Keratinocyte (primary cell): ENCODE data around the gene DNAJC12. TPM values are rescaled to one million over a fixed set of nuclear protein-coding genes. Genes with fewer than 3 reads are reported as not detected.

Experiments used
- DNase-seq: peaks from one replicate; pipeline ENCODE4 v3.0.0-alpha.2; 2011; ENCODE audit warnings: low read depth, missing footprints, low spot score
- FAIRE-seq: peaks from 2 replicates; lab custom pipeline; 2011; peaks lifted over from hg19 to GRCh38; lab: Jason Lieb, UNC
- H2AFZ ChIP-seq: 2 replicates; pipeline ENCODE4 v1.6.0; 2012; ENCODE audit warnings: low read length, control low read depth, inconsistent platforms; ENCODE audit not compliant: control insufficient read depth
- H3K27ac ChIP-seq: 2 replicates; pipeline ENCODE4 v1.5.1; 2011; ENCODE audit warnings: low read length; ENCODE audit not compliant: control insufficient read depth, insufficient read depth
- H3K27me3 ChIP-seq: 3 replicates; pipeline ENCODE4 v1.6.0; 2011; ENCODE audit warnings: low read length; ENCODE audit not compliant: control insufficient read depth, insufficient read depth; ENCODE audit errors: extremely low read depth
- H3K36me3 ChIP-seq, 2 experiments: 2 replicates in 1 of 2; 3 replicates in 1 of 2; pipeline ENCODE4 v1.5.1; 2011; ENCODE audit warnings: low read length in 2 of 2, mild to moderate bottlenecking in 1 of 2; ENCODE audit not compliant: control insufficient read depth in 2 of 2, insufficient read depth in 2 of 2; ENCODE audit errors: extremely low read depth in 1 of 2
- H3K4me1 ChIP-seq: 3 replicates; pipeline ENCODE4 v1.5.1; 2011; ENCODE audit warnings: low read length; ENCODE audit not compliant: control insufficient read depth, insufficient read depth; ENCODE audit errors: extremely low read depth
- H3K4me2 ChIP-seq: 3 replicates; pipeline ENCODE4 v1.6.0; 2011; ENCODE audit warnings: low read depth, low read length; ENCODE audit not compliant: control insufficient read depth, insufficient read depth; ENCODE audit errors: extremely low read depth
- H3K4me3 ChIP-seq, 3 experiments: fragments of 200-600 bp in 1 of 3; sonication (generic) in 1 of 3; 2 replicates in 2 of 3; 3 replicates in 1 of 3; pipeline ENCODE4 v1.5.1; 2011 to 2016; ENCODE audit warnings: low read length in 3 of 3, mild to moderate bottlenecking in 3 of 3, control low read depth in 2 of 3, inconsistent platforms in 1 of 3, low read depth in 1 of 3, mixed read lengths in 1 of 3, mixed run types in 1 of 3, moderate library complexity in 1 of 3; ENCODE audit not compliant: control insufficient read depth in 2 of 3, insufficient read depth in 2 of 3; ENCODE audit errors: extremely low read depth in 1 of 3
- H3K79me2 ChIP-seq: 2 replicates; pipeline ENCODE4 v1.6.0; 2012; ENCODE audit warnings: low read length; ENCODE audit not compliant: control insufficient read depth, insufficient read depth
- H3K9ac ChIP-seq: 3 replicates; pipeline ENCODE4 v1.6.0; 2011; ENCODE audit warnings: low read length; ENCODE audit not compliant: control insufficient read depth, insufficient read depth; ENCODE audit errors: extremely low read depth
- H3K9me1 ChIP-seq: 3 replicates; pipeline ENCODE4 v1.6.0; 2011; ENCODE audit warnings: low read length; ENCODE audit not compliant: control insufficient read depth, insufficient read depth; ENCODE audit errors: extremely low read depth
- H3K9me3 ChIP-seq: 2 replicates; pipeline ENCODE4 v1.5.1; 2012; ENCODE audit warnings: low read depth, low read length; ENCODE audit not compliant: control insufficient read depth
- H4K20me1 ChIP-seq: 3 replicates; pipeline ENCODE4 v1.6.0; 2011; ENCODE audit warnings: low read length; ENCODE audit not compliant: control insufficient read depth, insufficient read depth; ENCODE audit errors: extremely low read depth
- CTCF ChIP-seq, 3 experiments: IDR thresholded peaks in 1 of 3; conservative IDR thresholded peaks in 1 of 3; optimal IDR thresholded peaks in 1 of 3; 2 replicates in 2 of 3; 3 replicates in 1 of 3; pipeline versions ENCODE3 to v1.5.1; 2011; ENCODE audit warnings: low read length in 3 of 3, mild to moderate bottlenecking in 3 of 3, moderate library complexity in 2 of 3, control low read depth in 1 of 3, inconsistent platforms in 1 of 3; ENCODE audit not compliant: insufficient read depth in 2 of 3; ENCODE audit errors: extremely low read depth in 1 of 3
- EZH2 ChIP-seq: IDR thresholded peaks from one replicate; pipeline ENCODE4 v1.6.1; 2012; ENCODE audit warnings: inconsistent platforms, mild to moderate bottlenecking, low read length, moderate library complexity
- dilution Hi-C: fragments of 300-500 bp; cut with MboI; formaldehyde crosslinking; loops from one replicate; pipeline ENCODE4 v1.7.0; 2020; ENCODE audit warnings: low sequenced_read_pairs; ENCODE audit not compliant: extremely low pct_ligation_motif_present
- polyA plus RNA-seq, 5 experiments: library from polyadenylated mRNA; depleted of rRNA in 3 of 5; stranded (reverse) in 3 of 5; stranded (forward) in 1 of 5; unstranded in 1 of 5; fragments of >200 nt; gene quantifications; 1 replicate in 1 of 5; 2 replicates in 3 of 5; 3 replicates in 1 of 5; pipeline versions ENCODE4 v1.2.1 to v1.2.3, GENCODE V29; 2011 to 2012; ENCODE audit warnings: missing spikeins in 2 of 5, low read depth in 1 of 5, low replicate concordance in 1 of 5

Gene DNAJC12
- polyA plus RNA-seq, 1 donor (not counting 4 experiments of a cell fraction or from before 2014, with no cell fraction given) = 0.31 TPM

- TF ChIP-seq EZH2 = no peak
- no peak for TF ChIP-seq CTCF (optimal IDR thresholded peaks at IDR 0.05 in 1 of 3, IDR thresholded peaks at IDR 0.05 in 1 of 3, conservative IDR thresholded peaks at IDR 0.05 in 1 of 3; ENCODE audit: extremely low read depth in 1 of 3, insufficient read depth in 2 of 3, low read length in 3 of 3)
- no peaks in the 10 kb centered on the region for H3K36me3 ChIP-seq
- FAIRE-seq (no peak), DNase-seq (no peak)
- no peak overlapping the region for H2AFZ ChIP-seq
- H3K27me3 ChIP-seq = no peaks in the 10 kb centered on the region
- no peaks in the 10 kb centered on the region for H3K9me1 ChIP-seq
- H3K4me1 ChIP-seq = no peaks in the 10 kb centered on the region
- H3K9me3 ChIP-seq = no peaks in the 10 kb centered on the region
- no peak overlapping the region for H3K9ac ChIP-seq
- H3K4me3 ChIP-seq = no peak overlapping the region
- H3K79me2 ChIP-seq = no peaks in the 10 kb centered on the region
- dilution Hi-C loops = no loop called here
- H3K27ac ChIP-seq = no peak overlapping the region
- no peaks in the 10 kb centered on the region for H4K20me1 ChIP-seq
- no peak overlapping the region for H3K4me2 ChIP-seq
Measured at GRCh38 chr10:67858971-67859370, 21.0 kb upstream of the DNAJC12 start.

GRCh38 chr10:67853512-67853911 lies 15.5 kb upstream of the DNAJC12 start:
- Histone ChIP-seq H3K4me1 (peaks cover 3% of the 10 kb centered on the region), H2AFZ (no peak overlapping the region), H4K20me1 (no peaks in the 10 kb centered on the region), H3K36me3 (no peaks in the 10 kb centered on the region), H3K9me1 (no peaks in the 10 kb centered on the region), H3K9me3 (no peaks in the 10 kb centered on the region), H3K27ac (no peak overlapping the region), H3K27me3 (no peaks in the 10 kb centered on the region), H3K4me2 (no peak overlapping the region), H3K79me2 (no peaks in the 10 kb centered on the region), H3K4me3 (no peak overlapping the region), H3K9ac (no peak overlapping the region)
- dilution Hi-C loops = no loop called here
- DNase-seq = no peak
- no peak for FAIRE-seq
- no peak for TF ChIP-seq EZH2
- no peak for TF ChIP-seq CTCF (optimal IDR thresholded peaks at IDR 0.05 in 1 of 3, IDR thresholded peaks at IDR 0.05 in 1 of 3, conservative IDR thresholded peaks at IDR 0.05 in 1 of 3; ENCODE audit: extremely low read depth in 1 of 3, insufficient read depth in 2 of 3, low read length in 3 of 3)
